Activated CD8-positive, alpha-beta memory T cell treated with anti-CD3 and anti-CD28 coated beads for 24 hours (primary cell): ENCODE results near the gene NOP9.

Experiments used
- DNase-seq: peaks from one replicate; pipeline ENCODE4 v3.0.0-alpha.2; 2020

The NOP9 gene

DNA sequence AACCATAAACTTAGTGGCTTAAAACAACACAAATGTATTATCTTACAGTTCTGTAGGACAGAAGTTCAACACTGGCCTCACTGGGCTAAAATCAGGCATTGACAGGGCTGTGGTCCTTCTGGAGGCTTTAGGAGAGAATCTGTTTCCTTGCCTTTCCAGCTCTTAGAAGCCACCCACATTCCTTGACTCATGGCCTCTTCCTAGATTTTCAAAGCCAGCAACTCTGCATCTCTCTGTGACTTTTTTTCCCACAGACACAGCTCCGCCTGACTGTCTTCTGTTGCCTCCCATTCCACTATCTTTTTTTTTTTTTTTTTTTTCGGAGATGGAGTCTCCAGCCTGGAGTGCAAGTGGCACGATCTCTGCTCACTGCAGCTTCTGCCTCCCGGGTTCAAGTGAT, 56.6 kb downstream of the NOP9 start:
- no peak for DNase-seq
